Central memory CD4-positive, alpha-beta T cell (primary cell): Measurements from ENCODE around the gene COQ8B.
"Not testable (repeated sequence)": the region's sequence is repeated elsewhere in the genome, so short reads cannot be mapped to it uniquely, and the experiment has no call there.

ENCODE experiments used
- DNase-seq: peaks from one replicate; pipeline ENCODE4 v3.0.0; 2022

COQ8B gene

DNA sequence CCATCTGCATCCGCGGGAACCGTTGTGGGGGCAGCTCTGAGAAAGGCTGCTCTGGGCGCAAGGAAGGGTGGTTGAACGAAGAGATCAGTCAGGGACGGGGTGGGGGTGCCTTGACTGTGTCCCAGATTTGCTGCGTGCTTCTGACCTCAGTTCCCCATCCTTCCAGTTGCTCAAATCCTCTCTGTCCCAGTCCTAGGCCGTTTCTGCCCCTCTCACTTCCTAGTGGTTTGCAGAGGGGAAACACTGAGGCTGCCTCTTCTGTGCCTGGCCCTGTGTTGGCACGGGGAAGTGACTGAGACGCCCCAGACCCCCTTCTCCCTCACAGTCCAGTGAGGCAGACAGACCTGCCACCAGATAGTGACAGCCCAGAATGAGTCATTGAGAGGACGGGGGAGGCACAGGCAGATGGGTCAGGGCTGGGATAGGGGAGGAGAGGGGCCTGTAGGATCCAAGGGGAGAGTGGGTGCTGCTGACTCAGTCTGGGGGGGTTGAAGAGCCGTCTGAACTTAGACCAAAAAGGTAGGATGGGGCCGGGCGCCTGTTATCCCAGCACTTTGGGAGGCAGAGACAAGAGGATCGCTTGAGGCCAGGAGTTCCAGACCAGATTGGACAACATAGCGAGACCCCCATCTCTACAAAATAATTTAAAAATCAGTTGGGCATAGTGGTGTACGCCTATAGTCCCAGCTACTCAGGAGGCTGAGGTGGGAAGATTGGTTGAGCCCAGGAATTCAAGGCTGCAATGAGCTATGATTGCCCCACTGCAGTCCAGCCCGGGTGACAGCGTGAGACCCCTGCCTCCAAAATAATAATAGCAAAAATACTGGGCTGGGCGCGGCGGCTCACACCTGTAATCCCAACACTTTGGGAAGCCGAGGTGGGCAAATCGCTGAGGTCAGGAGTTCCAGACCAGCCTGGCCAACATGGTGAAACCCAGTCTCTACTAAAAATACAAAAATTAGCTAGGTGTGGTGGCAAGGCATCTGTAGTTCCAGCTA lies 52.7 kb downstream of the COQ8B start:
- DNase-seq = no peak

DNA sequence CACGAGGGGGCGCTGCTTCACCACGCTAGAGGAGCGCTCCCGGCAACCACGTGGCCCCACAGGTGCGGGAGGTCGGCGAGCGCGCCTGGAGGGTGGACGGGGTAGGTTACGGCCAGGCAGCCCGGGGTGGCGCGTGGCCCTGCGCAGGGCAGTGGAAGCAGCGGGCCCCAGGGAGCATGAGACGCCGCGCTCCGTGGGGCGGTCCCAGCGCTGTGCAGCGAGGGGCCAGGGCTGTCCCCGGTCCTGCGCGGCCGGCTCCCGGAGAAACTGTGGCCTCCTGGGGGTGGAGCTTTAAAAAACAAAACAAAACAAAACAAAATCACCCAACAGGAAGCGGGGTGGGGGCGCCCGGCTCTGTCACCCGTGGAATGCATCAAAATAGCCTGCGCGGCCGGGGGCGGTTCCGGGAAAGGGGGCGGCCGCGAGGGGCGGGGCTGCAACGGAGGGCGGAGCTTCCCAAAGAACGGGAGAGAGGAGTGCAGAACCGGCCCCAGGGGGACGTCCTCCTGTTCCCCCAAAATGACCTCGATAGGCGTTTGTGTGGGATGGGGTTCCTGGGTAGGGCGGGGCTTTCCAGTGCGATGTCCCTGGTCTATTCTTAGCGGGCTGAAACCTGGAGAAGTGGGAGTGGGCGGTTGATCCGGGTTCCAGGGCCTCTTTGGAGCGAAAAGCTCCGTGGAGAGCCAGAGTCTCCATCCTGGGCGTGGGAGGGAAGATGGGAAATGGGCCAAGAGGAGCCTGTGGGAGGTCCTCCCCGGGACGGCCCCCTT lies 53.6 kb downstream of the COQ8B start:
- peak; percentile 88 for DNase-seq

DNA sequence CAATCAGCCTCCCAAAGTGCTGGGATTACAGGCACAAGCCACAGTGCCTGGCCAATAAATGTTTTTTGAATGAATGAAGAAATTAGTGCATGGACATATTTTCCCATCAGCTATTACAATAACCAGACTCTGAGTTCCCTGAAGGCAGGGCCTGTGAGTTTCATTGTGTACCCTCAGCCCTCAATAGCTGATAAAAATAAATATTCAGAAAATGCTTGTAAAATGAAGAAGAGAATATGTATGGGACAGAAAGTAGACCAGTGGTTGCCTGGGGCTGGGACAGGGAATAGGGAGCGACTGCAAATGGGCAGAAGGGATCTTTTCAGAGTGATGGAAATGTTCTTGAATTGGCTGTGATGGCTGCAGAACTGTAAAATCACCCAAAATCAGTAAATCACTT lies 55.1 kb downstream of the COQ8B start:
- DNase-seq = no peak

DNA sequence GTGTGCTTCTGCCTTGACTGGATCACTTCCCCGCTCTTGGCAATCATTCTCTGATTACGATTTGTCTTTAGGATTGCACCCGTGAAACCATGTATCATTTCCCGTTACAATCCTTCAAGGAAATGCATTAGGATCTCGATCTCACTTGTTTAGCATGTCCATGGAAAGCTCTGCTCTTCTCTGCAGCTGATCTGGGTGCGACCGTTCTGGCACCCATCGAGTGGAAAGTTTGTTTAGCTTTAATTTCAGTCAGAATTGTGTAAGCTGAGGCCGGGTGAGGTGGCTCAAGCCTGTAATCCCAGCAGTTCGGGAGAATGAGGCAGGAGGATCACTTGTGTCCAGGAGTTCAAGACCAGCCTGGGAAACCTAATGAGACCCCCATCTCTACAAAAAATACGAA lies 57.1 kb downstream of the COQ8B start:
- DNase-seq = no peak

DNA sequence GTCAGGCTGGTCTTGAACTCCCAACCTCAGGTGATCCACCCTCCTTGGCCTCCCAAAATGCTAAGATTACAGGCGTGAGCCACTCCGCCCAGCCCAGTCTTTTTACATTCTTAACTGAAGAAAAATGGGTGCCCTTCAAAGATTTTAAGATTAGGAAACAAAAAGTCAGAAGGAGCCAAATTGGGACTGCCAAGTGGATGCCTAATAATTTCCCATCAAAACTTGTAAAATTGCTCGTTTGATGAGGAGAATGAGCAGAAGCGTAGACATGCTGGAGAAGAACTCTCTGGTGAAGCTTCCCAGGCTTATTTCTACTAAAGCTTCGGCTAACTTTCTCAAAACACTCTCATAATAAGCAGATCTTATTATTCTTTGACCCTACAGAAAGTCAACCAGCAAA lies 57.6 kb downstream of the COQ8B start:
- DNase-seq = no peak

DNA sequence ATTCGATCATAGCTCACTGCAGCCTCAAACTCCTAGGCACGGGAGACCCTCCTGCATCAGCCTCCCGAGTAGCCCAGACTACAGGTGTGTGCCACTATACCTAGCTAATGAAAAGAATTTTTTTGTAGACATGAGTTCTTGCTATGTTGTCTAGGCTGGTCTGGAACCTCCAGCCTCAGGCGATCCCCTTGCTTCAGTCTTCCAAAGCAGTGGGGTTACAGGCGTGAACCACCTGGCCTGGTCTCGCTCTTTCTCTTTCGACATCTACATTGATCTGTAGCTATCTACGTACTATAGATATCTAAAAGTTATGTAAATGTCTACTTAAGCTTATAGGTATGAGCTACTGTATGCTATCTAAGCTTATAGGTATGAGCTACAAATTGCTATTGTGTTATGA lies 58.7 kb downstream of the COQ8B start:
- DNase-seq = no peak

DNA sequence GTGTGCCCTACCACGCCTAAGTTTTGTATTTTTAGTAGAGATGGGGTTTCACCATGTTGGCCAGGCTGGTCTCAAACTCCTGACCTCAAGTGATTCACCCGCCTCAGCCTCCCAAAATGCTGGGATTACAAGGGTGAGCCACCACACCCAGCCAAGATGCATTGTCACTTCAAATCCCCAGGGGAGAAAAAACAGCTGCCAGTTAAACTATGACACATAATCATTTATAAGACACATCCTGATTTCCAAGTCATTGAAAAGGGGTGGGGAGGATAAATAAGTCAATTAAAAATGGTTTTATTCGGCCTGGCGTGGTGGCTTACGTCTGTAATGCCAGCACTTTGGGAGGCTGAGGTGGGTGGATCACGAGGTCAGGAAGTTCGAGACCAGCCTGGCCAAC lies 61.0 kb downstream of the COQ8B start:
- DNase-seq = not testable (repeated sequence)

DNA sequence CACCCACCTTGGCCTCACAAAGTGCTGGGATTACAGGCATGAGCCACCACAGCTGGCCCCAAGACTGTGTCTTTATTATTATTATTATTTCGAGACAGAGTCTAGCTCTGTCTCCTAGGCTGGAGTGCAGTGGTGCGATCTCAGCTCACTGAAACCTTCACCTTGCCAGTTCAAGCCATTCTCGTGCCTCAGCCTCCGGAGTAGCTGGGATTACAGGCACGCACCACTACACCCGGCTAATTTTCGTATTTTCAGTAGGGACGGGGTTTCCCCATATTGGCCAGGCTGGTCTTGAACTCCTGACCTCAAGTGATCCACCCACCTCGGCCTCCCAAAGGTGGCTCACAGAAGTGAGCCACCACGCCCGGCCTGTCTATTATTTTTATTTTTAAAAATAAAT lies 64.4 kb downstream of the COQ8B start:
- DNase-seq = not testable (repeated sequence)

DNA sequence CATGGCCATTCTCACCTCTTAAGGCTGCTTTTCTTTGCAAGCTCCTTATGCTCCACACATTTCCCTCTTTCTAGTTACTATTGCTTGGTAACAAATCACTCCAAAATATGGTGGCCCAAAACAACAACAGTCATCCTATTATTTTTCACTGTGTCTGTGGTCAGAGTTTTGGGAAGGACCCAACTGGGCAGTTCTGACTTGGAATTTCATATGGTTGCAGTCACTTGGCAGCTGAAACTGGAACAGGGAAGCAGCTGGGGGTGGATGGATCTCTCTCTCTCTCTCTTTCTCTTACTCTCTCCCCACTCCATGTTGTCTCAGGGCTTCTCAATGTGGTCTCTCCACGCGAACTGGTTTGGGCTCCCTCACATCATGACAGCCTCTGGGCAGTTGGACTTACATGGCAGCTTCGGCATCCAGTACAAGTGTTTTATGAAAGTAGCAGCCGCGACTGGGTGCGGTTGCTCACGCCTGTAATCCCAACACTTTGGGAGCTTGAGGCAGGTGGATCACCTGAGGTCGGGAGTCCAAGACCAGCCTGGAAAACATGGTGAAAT lies 65.9 kb downstream of the COQ8B start:
- DNase-seq = no peak

DNA sequence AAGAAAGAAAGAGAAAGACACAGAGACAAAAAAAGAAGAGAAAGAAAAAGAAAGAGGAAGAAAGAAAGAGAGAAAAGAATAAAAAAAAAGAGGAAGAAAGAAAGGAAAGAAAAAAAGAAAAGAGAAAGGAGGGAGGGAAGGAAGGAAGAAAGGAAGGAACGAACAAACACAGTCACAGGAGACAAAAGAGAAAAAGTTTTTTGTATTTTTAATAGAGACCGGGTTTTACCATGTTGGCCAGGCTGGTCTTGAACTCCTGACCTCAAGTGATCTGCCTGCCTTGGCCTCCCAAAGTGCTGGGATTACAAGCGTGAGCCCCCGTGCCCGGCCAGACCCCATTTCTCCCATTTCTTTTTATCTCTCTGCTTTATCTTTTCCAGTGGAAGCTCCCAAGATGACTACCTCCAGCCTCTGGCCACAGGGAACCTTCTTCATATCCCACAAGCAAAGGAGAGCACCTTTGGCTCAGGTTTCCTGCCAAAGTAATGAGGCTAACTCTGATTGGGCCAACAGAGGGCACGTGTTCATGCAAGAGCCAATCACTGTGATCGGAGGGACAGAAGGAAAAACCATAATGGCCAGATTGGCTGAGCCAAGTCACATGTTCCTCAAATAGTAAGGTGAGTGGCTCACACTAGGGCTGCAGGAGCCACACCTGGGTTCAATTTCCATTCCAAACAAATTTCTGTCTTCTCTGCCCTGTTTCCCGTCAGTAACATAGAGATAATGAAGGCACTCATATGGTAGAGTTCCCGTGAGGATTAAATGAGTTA lies 66.6 kb downstream of the COQ8B start:
- not testable (repeated sequence) for DNase-seq

DNA sequence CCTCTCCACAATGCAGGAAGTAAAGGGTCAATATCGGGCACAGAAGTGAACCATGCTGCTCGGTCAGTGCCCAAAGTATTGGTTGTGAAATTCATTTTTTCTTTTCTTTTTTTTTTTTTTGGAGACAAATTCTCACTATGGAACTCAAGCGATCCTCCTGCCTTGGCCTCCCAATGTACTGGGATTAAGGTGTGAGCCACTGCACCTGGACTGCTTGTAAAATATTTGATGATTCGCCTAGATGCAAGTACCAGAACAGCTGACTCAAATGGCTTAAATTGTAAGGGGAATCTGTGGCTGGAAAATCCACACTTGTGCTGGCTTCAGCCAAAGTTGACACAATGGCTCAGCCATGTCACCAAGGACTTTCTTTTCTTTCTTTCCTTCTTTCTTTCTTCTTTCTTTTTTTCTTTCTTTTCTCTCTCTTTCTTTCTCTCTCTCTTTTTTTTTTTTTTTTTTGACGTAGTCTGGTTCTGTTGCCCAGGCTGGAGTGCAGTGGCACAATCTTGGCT lies 69.9 kb downstream of the COQ8B start:
- DNase-seq = no peak

DNA sequence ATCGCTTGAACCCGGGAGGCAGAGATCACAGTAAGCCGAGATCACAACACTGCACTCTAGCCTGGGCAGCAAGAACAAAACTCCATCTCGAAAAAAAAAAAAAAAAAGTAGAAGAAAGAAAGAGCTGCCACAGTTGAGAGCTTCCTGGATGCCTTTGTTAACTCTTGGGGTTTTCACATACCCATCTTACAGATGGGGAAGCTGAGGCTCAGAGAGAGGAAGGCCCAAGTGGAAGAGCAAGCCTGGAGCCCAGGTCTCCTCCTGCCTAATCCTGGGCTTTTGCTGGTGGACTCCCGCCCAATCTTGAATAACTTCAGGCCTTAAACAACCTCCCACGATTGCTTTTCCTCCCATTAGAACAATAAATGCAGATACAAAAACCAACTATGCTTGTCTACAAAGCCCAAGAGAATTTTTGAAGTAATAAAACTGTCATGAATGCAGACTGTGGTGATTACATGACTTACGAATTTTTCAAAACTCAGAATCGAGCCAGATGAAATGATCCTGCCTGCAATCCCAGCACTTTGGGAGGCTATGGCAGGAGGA lies 73.9 kb downstream of the COQ8B start:
- DNase-seq = no peak

DNA sequence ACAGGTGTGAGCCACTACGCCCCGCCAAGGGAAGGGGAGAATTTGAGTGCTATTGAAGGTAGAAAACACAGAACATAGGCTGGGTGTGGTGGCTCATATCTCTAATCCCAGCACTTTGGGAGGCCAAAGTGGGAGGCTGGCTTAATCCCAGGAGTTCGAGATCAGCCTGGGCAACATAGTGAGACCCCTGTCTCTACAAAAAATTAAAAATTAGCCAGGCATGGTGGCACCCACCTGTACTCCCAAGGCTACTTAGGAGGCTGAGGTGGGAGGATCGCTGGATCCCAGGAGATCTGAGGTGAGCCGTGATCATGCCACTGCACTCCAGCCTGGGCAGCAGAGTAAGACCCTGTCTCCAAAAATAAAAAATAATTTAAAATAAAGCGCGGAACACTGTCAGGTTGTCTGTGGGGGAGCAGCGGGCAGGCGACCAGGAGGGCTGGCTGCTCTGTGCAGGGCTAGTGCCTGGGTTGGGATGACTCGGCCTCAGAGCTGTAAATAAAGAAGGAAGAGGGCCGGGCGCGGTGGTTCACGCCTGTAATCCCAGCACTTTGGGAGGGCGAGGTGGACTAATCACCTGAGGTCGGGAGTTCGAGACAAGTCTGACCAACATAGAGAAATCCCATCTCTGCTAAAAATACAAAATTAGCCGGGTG lies 74.5 kb downstream of the COQ8B start:
- no peak for DNase-seq
